Transverse colon (tissue), 4 donors: ENCODE results near the gene FBXL15.

ENCODE experiments used
- CTCF ChIP-seq, 5 experiments: fragments of 200-600 bp in 3 of 5; fragments of 450-650 bp in 2 of 5; sonication (generic) in 3 of 5; IDR thresholded peaks; 1 replicate in 2 of 5; 2 replicates in 3 of 5; pipeline ENCODE4 v1.5.1; 2016 to 2017; ENCODE audit warnings: antibody characterized with exemption in 5 of 5, inconsistent platforms in 3 of 5, mild to moderate bottlenecking in 2 of 5, moderate library complexity in 1 of 5
- EP300 ChIP-seq: sonication (generic); formaldehyde crosslinking; IDR thresholded peaks from one replicate; pipeline ENCODE4 v1.6.1; 2017; ENCODE audit warnings: antibody characterized with exemption, low read depth
- POLR2A ChIP-seq: fragments of 450-650 bp; IDR thresholded peaks from one replicate; pipeline ENCODE4 v1.6.1; 2016; ENCODE audit warnings: antibody characterized with exemption, mild to moderate bottlenecking, moderate library complexity
- POLR2AphosphoS5 ChIP-seq, 3 donors: sonication (generic); formaldehyde crosslinking; IDR thresholded peaks; one replicate each; pipeline ENCODE4 v1.6.1; 2016; ENCODE audit warnings: antibody characterized with exemption in 3 of 3

- TF ChIP-seq CTCF (IDR thresholded peaks at IDR 0.05) = no peak
- TF ChIP-seq EP300 = no peak
- no peak for TF ChIP-seq POLR2A
- no peak for TF ChIP-seq POLR2AphosphoS5 (IDR thresholded peaks at IDR 0.05)
Measured at GRCh38 chr10:102426803-102427287, 6.2 kb downstream of the FBXL15 start.
